Left ventricle myocardium superior (tissue), 1 donor: ENCODE measurements around the gene RTN4. TPM values are rescaled to one million over a fixed set of nuclear protein-coding genes. Genes with fewer than 3 reads are reported as not detected.
A peak's percentile ranks its signal among the peaks of the same experiment; 100 is the strongest.

ENCODE experiments used
- ATAC-seq: fragments of 200-7000 bp; cut with Tn5 transposase; one replicate; pipeline ENCODE4 v1.9.1; 2020; ENCODE audit warnings: mild to moderate bottlenecking, moderate library complexity
- DNase-seq: peaks from one replicate; pipeline ENCODE4 v3.0.0-alpha.2; 2020
- intact Hi-C: fragments of 100-400 bp; cut with micrococcal nuclease; formaldehyde crosslinking; loops from one replicate; pipeline ENCODE4 v1.11.0; 2022
- total RNA-seq: library from RNA; stranded (reverse); fragmentation: NEBNext Ultra II Directional; extraction: Animal tissue kit (Norgen Biotek cat#: 25700); gene quantifications from one replicate; pipeline ENCODE4 v1.2.1, GENCODE V29; 2021
- donor health status: DM: no; HTN: yes; CAD: no; lungs with severe emphysema.

RTN4 gene
- total RNA-seq, 1 donor from 2014 or later, result 43.5 TPM

GRCh38 chr2:54944724-54945326 is 105.4 kb downstream of the RTN4 start:
- DNase-seq, result no peak
- intact Hi-C loops, result no loop called here
- no peak for ATAC-seq

GRCh38 chr2:54942373-54942772 is 107.9 kb downstream of the RTN4 start:
- ATAC-seq (no peak), DNase-seq (no peak)
- intact Hi-C loops, result no loop called here

GRCh38 chr2:54941248-54941984 is 108.8 kb downstream of the RTN4 start:
- ATAC-seq (no peak), DNase-seq (no peak)
- intact Hi-C loops, result no loop called here

- intact Hi-C loops, result no loop called here
- DNase-seq, result no peak
- ATAC-seq, result no peak
Measured at GRCh38 chr2:54940723-54941122, 109.5 kb downstream of the RTN4 start.

GRCh38 chr2:54939446-54940118 is 110.7 kb downstream of the RTN4 start:
- intact Hi-C loops, result no loop called here
- ATAC-seq (no peak), DNase-seq (no peak)

- intact Hi-C loops, result no loop called here
Measured at GRCh38 chr2:54936766-54937165, 113.5 kb downstream of the RTN4 start.

GRCh38 chr2:54935389-54935788 is 114.9 kb downstream of the RTN4 start:
- DNase-seq (no peak), ATAC-seq (no peak)
- intact Hi-C loops, result no loop called here

More at GRCh38 chr2:54936766-54937165, 113.5 kb downstream of the RTN4 start:
- DNase-seq (no peak), ATAC-seq (no peak)

GRCh38 chr2:54931473-54931872 is 118.8 kb downstream of the RTN4 start:
- intact Hi-C loops, result no loop called here
- ATAC-seq (no peak), DNase-seq (no peak)

GRCh38 chr2:54928719-54929118 is 121.5 kb downstream of the RTN4 start:
- DNase-seq (no peak), ATAC-seq (no peak)
- intact Hi-C loops, result no loop called here

- intact Hi-C loops, result no loop called here
- ATAC-seq, result no peak
- DNase-seq, result no peak
Measured at GRCh38 chr2:54927751-54928615, 122.3 kb downstream of the RTN4 start.

- ATAC-seq, result peak; percentile 76
- no peak for DNase-seq
- intact Hi-C loops, result no loop called here
Measured at GRCh38 chr2:54927085-54927750, 123.0 kb downstream of the RTN4 start.

GRCh38 chr2:54925022-54925421 is 125.2 kb downstream of the RTN4 start:
- no peak for ATAC-seq
- no peak for DNase-seq
- intact Hi-C loops, result no loop called here

- ATAC-seq (no peak), DNase-seq (no peak)
- intact Hi-C loops, result no loop called here
Measured at GRCh38 chr2:54924121-54924520, 126.1 kb downstream of the RTN4 start.

Other genes starting within 250 kb of the RTN4 start
- 9.4 TPM for gene CLHC1, start 181.8 kb upstream of the RTN4 start, total RNA-seq
- 425 TPM for gene RPS27A, start 182.2 kb upstream of the RTN4 start, total RNA-seq
- gene MTIF2, start 218.8 kb upstream of the RTN4 start, total RNA-seq, result 52.2 TPM